Measurements from ENCODE around the gene RNF43. TPM values are rescaled to one million over a fixed set of nuclear protein-coding genes. Genes with fewer than 3 reads are reported as not detected.

Gene RNF43
- total and polyA plus RNA-seq, 2 experiments from 2014 or later: 8.6 to 9.4 TPM

DNA sequence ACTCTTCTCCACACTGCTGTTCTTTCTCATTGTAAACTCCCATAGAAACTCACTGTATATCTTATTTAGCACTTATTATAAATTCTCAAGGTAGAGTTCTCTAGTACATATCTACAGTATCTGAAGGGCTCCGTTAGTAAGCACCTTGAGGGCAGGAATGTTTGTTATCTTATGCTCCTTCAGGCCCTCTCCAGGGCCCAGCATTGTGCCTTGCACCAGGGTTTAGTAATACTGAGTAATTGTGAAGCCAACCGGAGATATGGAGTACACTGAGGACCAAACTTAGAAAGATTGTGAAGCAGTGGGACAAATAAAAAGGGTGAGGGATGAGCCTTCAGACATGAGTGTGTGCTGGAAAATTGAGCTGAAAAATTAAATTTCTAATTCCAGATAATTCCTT is 26.4 kb downstream of the RNF43 start:
- Histone ChIP-seq H3K36me3 (no peaks in the 10 kb centered on the region), H3K27ac (peak overlapping the region; percentile 64), H3K27me3 (no peaks in the 10 kb centered on the region), H3K4me3 (no peak overlapping the region), H3K4me1 (ENCODE audit: low read depth) (peaks cover 38% of the 10 kb centered on the region), H3K9me3 (ENCODE audit: low read depth) (no peaks in the 10 kb centered on the region)
- DNase-seq (ENCODE audit: low read depth in 1 of 2, low spot score in 1 of 2): no peak
- TF ChIP-seq, protein P1, sequence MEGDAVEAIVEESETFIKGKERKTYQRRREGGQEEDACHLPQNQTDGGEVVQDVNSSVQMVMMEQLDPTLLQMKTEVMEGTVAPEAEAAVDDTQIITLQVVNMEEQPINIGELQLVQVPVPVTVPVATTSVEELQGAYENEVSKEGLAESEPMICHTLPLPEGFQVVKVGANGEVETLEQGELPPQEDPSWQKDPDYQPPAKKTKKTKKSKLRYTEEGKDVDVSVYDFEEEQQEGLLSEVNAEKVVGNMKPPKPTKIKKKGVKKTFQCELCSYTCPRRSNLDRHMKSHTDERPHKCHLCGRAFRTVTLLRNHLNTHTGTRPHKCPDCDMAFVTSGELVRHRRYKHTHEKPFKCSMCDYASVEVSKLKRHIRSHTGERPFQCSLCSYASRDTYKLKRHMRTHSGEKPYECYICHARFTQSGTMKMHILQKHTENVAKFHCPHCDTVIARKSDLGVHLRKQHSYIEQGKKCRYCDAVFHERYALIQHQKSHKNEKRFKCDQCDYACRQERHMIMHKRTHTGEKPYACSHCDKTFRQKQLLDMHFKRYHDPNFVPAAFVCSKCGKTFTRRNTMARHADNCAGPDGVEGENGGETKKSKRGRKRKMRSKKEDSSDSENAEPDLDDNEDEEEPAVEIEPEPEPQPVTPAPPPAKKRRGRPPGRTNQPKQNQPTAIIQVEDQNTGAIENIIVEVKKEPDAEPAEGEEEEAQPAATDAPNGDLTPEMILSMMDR (IDR thresholded peaks at IDR 0.05; ENCODE audit: low read depth, low read length): no peak

DNA sequence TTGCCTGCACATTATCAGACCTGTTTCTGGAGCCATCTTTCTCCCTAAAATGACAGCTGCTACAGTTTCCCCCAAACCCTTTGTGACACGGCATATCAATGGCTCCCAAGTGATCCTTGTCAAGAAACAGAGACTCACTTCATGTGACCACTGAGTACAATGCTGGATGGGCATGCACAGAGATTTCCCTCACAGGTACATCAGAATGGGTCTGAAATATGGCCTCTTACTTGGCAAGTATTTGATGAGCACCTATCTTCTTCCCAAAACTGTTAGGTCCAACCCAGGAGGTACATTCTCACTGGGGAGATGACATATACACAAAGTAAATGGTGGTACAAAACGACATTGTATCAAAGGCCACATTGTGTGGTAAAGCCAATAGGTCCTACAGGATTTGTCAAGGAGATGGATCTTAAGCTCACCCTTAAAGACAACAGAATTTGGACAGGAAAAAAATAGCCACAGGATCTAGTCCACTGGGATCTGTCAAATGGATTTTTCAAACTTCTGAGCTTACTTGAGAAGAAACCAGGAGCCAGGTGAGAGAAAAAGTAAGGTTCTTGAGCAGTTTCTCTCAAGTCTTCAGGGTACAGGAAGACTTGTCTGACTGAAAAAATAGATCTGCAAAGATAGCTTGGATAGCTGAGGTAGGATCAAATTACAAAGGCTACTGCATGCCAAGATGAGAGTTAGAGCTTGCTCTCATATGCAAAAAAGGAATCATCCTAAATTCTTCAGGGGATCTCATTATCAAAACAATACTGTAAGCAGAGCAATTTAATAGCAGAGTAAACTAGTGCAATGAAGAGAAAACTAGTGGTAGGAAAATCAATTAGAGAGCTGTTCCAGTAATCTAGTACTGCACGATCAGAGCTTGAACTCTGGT is 28.8 kb downstream of the RNF43 start:
- no peaks in the 10 kb centered on the region for H3K27me3 ChIP-seq

DNA sequence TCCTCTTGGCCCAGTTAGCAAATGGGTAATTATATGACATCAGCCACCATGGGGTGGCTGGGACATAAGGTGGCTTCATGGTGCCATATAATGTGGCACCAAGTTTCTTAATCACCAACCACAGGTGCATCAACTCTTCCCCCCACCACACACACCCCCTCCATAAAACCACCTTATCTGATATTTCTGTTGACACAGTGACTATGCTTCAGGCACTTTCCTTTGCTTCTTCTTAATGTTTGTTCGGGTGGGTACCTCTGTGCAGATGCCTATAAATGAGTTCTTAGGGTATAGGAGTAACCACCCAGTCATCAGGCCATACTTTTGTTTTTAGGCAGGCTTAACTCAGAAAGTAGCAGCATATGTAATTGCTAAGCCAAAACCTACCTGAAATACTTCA is 29.5 kb downstream of the RNF43 start:
- H3K27me3 ChIP-seq: no peaks in the 10 kb centered on the region
- TF ChIP-seq, protein P1 (IDR thresholded peaks at IDR 0.05; ENCODE audit: low read depth, low read length): no peak
- no peak overlapping the region for H3K27ac ChIP-seq
- peaks cover 43% of the 10 kb centered on the region for H3K4me1 ChIP-seq (ENCODE audit: low read depth)
- H3K9me3 ChIP-seq (ENCODE audit: low read depth): no peaks in the 10 kb centered on the region
- DNase-seq (ENCODE audit: low read depth in 1 of 2, low spot score in 1 of 2): no peak
- no peak overlapping the region for H3K4me3 ChIP-seq
- H3K36me3 ChIP-seq: no peaks in the 10 kb centered on the region

More for the DNA sequence above, 28.8 kb downstream of the RNF43 start:
- no peaks in the 10 kb centered on the region for H3K36me3 ChIP-seq
- no peaks in the 10 kb centered on the region for H3K9me3 ChIP-seq (ENCODE audit: low read depth)
- H3K4me3 ChIP-seq: no peak overlapping the region
- TF ChIP-seq, protein P1 (IDR thresholded peaks at IDR 0.05; ENCODE audit: low read depth, low read length): no peak
- H3K27ac ChIP-seq: no peak overlapping the region
- DNase-seq (ENCODE audit: low read depth in 1 of 2, low spot score in 1 of 2): no peak
- peaks cover 43% of the 10 kb centered on the region for H3K4me1 ChIP-seq (ENCODE audit: low read depth)

DNA sequence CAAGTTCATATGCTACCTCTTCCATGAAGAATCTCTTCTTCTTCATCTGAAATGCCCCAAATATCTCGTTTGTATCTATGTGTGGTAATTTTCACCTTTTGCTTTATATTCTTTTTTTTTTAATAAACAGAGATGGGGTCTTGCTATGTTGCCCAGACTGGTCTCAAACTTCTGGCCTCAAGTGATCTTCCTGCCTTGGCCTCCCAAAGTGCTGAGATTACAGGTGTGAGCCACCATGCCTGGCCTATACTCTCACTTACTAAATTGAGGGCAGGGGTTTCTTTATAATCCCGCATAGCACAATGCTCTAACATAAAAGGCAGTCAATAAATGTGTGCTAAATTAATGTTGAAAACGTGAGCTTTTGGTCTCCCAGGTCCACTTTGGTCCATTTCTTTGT is 30.6 kb downstream of the RNF43 start:
- DNase-seq (ENCODE audit: low read depth in 1 of 2, low spot score in 1 of 2): no peak
- Histone ChIP-seq H3K36me3 (no peaks in the 10 kb centered on the region), H3K9me3 (ENCODE audit: low read depth) (no peaks in the 10 kb centered on the region), H3K27me3 (no peaks in the 10 kb centered on the region), H3K4me3 (no peak overlapping the region), H3K27ac (no peak overlapping the region), H3K4me1 (ENCODE audit: low read depth) (peaks cover 36% of the 10 kb centered on the region)
- TF ChIP-seq, protein P1 (IDR thresholded peaks at IDR 0.05; ENCODE audit: low read depth, low read length): no peak

DNA sequence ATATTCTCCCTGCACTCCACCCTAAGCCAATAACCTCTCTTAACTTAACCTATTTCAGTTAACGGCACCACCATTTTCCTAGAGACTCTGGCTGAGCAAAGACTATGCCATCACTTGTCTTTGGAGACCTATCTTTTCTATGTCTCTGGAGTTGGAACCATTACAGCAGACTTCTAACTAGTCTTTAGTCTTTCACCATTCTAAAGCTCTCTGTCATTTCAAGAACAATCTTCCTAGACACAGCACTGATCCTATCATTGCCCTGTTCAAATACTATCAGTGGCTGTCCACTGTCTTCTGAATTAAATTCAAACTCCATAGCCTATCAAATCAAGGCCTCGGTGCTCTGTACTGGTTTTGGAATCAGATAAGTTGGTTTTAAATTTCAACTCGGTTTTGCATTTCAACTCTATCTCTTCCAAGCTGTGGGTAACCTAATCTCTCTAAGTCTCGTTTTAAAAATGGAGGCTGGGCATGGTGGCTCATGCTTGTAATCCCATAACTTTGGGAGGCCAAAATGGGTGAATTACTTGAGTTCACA is 31.9 kb downstream of the RNF43 start:
- no peaks in the 10 kb centered on the region for H3K9me3 ChIP-seq (ENCODE audit: low read depth)
- no peaks in the 10 kb centered on the region for H3K27me3 ChIP-seq
- no peak for DNase-seq (ENCODE audit: low read depth in 1 of 2, low spot score in 1 of 2)
- H3K4me1 ChIP-seq (ENCODE audit: low read depth): peaks cover 27% of the 10 kb centered on the region
- TF ChIP-seq, protein P1 (IDR thresholded peaks at IDR 0.05; ENCODE audit: low read depth, low read length): no peak
- no peak overlapping the region for H3K27ac ChIP-seq
- H3K36me3 ChIP-seq: no peaks in the 10 kb centered on the region
- H3K4me3 ChIP-seq: no peak overlapping the region

Measured in cardiac muscle cell (in vitro differentiated cells and primary cell).